GF-D8 (cell line): ENCODE results near the gene NRIP3.

Experiments
- DNase-seq: peaks from one replicate; lab custom pipeline; 2025; lab: John Stamatoyannopoulos, UW

Gene NRIP3

GRCh38 chr11:9003573-9004182, at the start of gene NRIP3:
Gene NRIP3, minus strand, starts transcription at chr11:9004001. Its CDS starts 66 bp downstream, at chr11:9003935.
- no peak for DNase-seq

- no peak for DNase-seq
Observed at GRCh38 chr11:9052316-9052715, 48.5 kb upstream of the NRIP3 start.

- DNase-seq = no peak
Observed at GRCh38 chr11:9049959-9050358, 46.2 kb upstream of the NRIP3 start.

GRCh38 chr11:9047964-9048523, 44.2 kb upstream of the NRIP3 start:
- no peak for DNase-seq

GRCh38 chr11:9046481-9046880, 42.7 kb upstream of the NRIP3 start:
- DNase-seq = no peak

- DNase-seq = no peak
Observed at GRCh38 chr11:9042488-9042887, 38.7 kb upstream of the NRIP3 start.

GRCh38 chr11:9041747-9042146, 37.9 kb upstream of the NRIP3 start:
- DNase-seq = no peak

GRCh38 chr11:9040410-9040809, 36.6 kb upstream of the NRIP3 start:
- no peak for DNase-seq

GRCh38 chr11:9039863-9040262, 36.1 kb upstream of the NRIP3 start:
- DNase-seq = no peak

GRCh38 chr11:9039198-9039597, 35.4 kb upstream of the NRIP3 start:
- no peak for DNase-seq

- no peak for DNase-seq
Observed at GRCh38 chr11:9038541-9038940, 34.7 kb upstream of the NRIP3 start.

- no peak for DNase-seq
Observed at GRCh38 chr11:9037963-9038362, 34.2 kb upstream of the NRIP3 start.

GRCh38 chr11:9037046-9037780, 33.4 kb upstream of the NRIP3 start:
- DNase-seq = no peak

GRCh38 chr11:9030601-9031000, 26.8 kb upstream of the NRIP3 start:
- DNase-seq = no peak

GRCh38 chr11:9029422-9029821, 25.6 kb upstream of the NRIP3 start:
- DNase-seq = no peak

GRCh38 chr11:9028581-9028980, 24.8 kb upstream of the NRIP3 start:
- DNase-seq = no peak

- DNase-seq = no peak
Observed at GRCh38 chr11:9025101-9025850, 21.5 kb upstream of the NRIP3 start.

GRCh38 chr11:9022961-9023680, 19.3 kb upstream of the NRIP3 start:
- DNase-seq = no peak

GRCh38 chr11:9020916-9021315, 17.1 kb upstream of the NRIP3 start:
- DNase-seq = no peak

- no peak for DNase-seq
Observed at GRCh38 chr11:9019861-9020260, 16.1 kb upstream of the NRIP3 start.

GRCh38 chr11:9017773-9018172, 14.0 kb upstream of the NRIP3 start:
- DNase-seq = peak; percentile 24
